Osteocyte (in vitro differentiated cells): ENCODE measurements around the gene CLEC1A. TPM values are rescaled to one million over a fixed set of nuclear protein-coding genes. Genes with fewer than 3 reads are reported as not detected.

Experiments used
- DNase-seq: peaks from one replicate; pipeline ENCODE4 v3.0.0; 2021; ENCODE audit warnings: mixed read lengths; ENCODE audit not compliant: unreplicated experiment; ENCODE audit errors: extremely low spot score
- H3K27ac Mint-ChIP-seq: one replicate; pipeline ENCODE4 v1.8.0; 2021; ENCODE audit warnings: mild to moderate bottlenecking, mixed read lengths; ENCODE audit not compliant: unreplicated experiment
- H3K27me3 Mint-ChIP-seq: one replicate; pipeline ENCODE4 v1.8.0; 2021; ENCODE audit warnings: mixed read lengths; ENCODE audit not compliant: unreplicated experiment
- H3K36me3 Mint-ChIP-seq: one replicate; pipeline ENCODE4 v1.8.0; 2021; ENCODE audit warnings: mixed read lengths; ENCODE audit not compliant: unreplicated experiment
- H3K4me1 Mint-ChIP-seq: one replicate; pipeline ENCODE4 v1.8.0; 2021; ENCODE audit warnings: mixed read lengths; ENCODE audit not compliant: unreplicated experiment
- H3K4me3 Mint-ChIP-seq: one replicate; pipeline ENCODE4 v1.8.0; 2021; ENCODE audit warnings: mild to moderate bottlenecking, moderate library complexity, mixed read lengths; ENCODE audit not compliant: unreplicated experiment
- H3K9me3 Mint-ChIP-seq: one replicate; pipeline ENCODE4 v1.8.0; 2021; ENCODE audit warnings: mixed read lengths; ENCODE audit not compliant: unreplicated experiment
- total RNA-seq: library from RNA; stranded (reverse); gene quantifications from 2 replicates; pipeline ENCODE4 v1.2.1, GENCODE V29; 2021
- TF ChIP-seq, protein P1 (sequence below): fragments of 200-600 bp; sonication (generic); IDR thresholded peaks from 2 replicates; pipeline ENCODE4 v1.5.0; 2021; ENCODE audit warnings: antibody characterized with exemption, mild to moderate bottlenecking, moderate library complexity

The CLEC1A gene
- total RNA-seq, 1 donor from 2014 or later: not detected

DNA sequence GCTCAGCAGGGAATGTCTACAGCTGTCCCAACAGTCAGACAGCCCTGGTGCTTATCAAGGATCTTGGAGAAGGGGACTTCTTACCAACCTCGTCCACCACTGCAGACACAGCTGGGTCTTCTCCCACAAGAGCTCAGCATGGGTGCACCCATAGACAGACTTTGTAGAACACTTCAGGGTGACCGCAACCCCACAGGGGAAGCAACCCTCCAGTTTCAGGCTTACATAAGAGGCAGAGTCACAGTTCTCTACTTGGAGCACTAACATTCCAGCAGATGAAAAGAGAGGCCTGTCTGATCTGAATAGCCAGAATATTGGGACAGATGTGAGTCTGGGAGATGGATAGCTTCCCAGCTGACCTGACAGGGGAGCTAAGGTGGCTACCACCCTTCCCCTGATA, 3.5 kb upstream of the CLEC1A start:
- peaks cover 5% of the 10 kb centered on the region for H3K27me3 Mint-ChIP-seq
- no peak overlapping the region for H3K4me3 Mint-ChIP-seq
- DNase-seq: no peak
- peaks cover 4% of the 10 kb centered on the region for H3K9me3 Mint-ChIP-seq
- H3K4me1 Mint-ChIP-seq: peaks cover 3% of the 10 kb centered on the region
- TF ChIP-seq, protein P1, sequence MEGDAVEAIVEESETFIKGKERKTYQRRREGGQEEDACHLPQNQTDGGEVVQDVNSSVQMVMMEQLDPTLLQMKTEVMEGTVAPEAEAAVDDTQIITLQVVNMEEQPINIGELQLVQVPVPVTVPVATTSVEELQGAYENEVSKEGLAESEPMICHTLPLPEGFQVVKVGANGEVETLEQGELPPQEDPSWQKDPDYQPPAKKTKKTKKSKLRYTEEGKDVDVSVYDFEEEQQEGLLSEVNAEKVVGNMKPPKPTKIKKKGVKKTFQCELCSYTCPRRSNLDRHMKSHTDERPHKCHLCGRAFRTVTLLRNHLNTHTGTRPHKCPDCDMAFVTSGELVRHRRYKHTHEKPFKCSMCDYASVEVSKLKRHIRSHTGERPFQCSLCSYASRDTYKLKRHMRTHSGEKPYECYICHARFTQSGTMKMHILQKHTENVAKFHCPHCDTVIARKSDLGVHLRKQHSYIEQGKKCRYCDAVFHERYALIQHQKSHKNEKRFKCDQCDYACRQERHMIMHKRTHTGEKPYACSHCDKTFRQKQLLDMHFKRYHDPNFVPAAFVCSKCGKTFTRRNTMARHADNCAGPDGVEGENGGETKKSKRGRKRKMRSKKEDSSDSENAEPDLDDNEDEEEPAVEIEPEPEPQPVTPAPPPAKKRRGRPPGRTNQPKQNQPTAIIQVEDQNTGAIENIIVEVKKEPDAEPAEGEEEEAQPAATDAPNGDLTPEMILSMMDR: no peak
- no peak overlapping the region for H3K27ac Mint-ChIP-seq
- H3K36me3 Mint-ChIP-seq: no peaks in the 10 kb centered on the region

DNA sequence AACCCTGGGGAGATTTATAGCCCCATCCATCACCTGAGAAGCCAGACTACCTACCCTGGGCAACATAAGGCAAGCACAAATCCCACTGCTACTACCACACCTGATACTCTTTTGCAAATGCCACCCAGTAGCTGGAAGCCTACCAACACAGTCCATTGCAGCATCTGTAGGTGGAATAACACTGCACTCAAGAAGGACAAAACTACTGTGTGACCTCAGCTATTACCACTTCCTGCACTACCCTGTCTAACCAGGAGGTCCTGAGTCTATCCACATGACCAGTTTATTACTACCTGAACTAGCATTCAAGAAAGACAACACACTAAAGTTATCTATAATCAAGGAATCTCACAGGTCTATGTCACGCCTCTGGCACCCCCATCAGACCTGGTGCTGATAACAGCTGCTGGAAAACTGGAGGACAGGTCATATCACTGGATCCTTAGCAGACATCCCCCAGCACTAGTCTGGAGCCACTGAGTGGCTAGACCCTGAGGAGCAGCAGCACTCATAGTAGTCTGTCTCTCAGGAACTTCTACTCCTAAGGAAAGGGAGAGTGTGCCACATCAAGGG, 2.9 kb upstream of the CLEC1A start:
- Mint-ChIP-seq H3K9me3 (peaks cover 4% of the 10 kb centered on the region), H3K36me3 (no peaks in the 10 kb centered on the region), H3K27me3 (peaks cover 5% of the 10 kb centered on the region), H3K4me3 (no peak overlapping the region), H3K4me1 (peaks cover 3% of the 10 kb centered on the region), H3K27ac (no peak overlapping the region)
- TF ChIP-seq, protein P1: no peak
- no peak for DNase-seq

DNA sequence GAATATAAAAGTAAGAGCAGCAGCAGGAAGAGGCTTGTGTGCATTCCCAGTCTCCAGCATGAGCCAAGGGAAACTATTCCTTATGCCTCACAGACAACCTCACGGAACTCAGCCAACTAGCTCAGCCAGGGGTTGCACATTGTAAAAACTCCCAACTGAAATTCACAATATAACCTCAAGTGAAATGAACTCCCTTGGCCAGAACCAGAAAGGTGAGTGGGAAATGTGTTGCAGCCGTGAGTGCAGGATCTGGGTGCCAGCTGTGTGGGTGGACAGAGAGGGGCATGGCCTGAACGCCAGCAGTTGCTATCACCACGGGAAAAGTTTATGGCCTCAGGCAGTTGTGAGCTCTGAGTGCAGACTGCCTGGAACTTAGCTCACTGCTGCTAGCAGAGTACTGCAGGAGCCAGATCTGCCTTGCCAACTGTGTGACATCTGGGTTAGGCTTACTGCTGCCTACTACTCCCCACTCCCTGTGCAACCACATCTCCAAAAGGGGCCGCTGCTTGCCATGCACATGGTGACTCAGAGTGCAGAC, 2.3 kb upstream of the CLEC1A start:
- Mint-ChIP-seq H3K4me3 (no peak overlapping the region), H3K27me3 (peaks cover 5% of the 10 kb centered on the region), H3K27ac (peak overlapping the region; percentile 31), H3K4me1 (peaks cover 3% of the 10 kb centered on the region), H3K36me3 (no peaks in the 10 kb centered on the region), H3K9me3 (peaks cover 4% of the 10 kb centered on the region)
- DNase-seq: no peak
- TF ChIP-seq, protein P1: no peak

DNA sequence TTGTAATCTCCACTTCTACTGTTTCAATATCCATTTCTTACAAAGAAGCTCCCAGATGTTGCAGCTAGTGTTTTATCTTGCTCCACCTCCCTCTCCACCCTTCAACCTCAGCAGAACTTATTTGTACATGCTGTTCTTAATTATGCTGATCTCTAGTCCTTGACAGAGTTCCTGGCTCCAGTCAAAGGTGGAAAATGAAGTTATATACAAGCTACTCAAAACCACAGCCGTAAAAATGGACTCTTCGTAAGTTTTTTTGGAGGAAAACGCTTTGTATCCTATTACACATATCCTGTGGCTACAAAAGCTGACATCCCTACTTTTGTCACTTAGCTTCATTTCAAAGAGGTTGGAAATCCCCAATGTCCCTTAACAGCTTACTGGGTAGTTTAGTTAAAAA, 1.3 kb downstream of the CLEC1A start:
- TF ChIP-seq, protein P1: no peak
- no peak overlapping the region for H3K27ac Mint-ChIP-seq
- H3K36me3 Mint-ChIP-seq: no peaks in the 10 kb centered on the region
- DNase-seq: no peak
- H3K4me1 Mint-ChIP-seq: peaks cover 7% of the 10 kb centered on the region
- H3K4me3 Mint-ChIP-seq: no peak overlapping the region
- no peaks in the 10 kb centered on the region for H3K9me3 Mint-ChIP-seq
- no peaks in the 10 kb centered on the region for H3K27me3 Mint-ChIP-seq

DNA sequence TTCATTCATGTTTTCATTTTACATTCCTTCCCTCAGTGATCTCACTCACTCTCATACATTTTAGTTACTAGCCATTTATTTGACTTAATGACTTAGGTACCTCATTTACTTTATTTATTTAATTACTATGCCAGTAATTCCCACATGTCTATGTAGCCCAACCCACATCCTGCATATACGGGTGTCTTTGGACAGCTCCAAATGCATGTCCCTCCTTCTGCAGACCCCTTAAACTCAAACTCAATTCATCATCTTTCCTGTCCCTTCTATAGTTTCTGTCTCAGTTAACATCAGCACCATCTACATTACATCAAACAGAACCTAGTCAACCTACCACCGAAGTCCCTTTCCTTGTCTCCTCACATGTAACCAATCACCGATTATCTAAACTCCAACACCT, 2.8 kb downstream of the CLEC1A start:
- Mint-ChIP-seq H3K9me3 (no peaks in the 10 kb centered on the region), H3K4me1 (peaks cover 5% of the 10 kb centered on the region), H3K27ac (no peak overlapping the region), H3K4me3 (no peak overlapping the region), H3K27me3 (peaks cover under 1% of the 10 kb centered on the region), H3K36me3 (no peaks in the 10 kb centered on the region)
- TF ChIP-seq, protein P1: no peak
- no peak for DNase-seq
